T-helper 1 cell (primary cell): ENCODE results near the gene PUM1.

Source experiments
- DNase-seq, 5 donors: peaks; one replicate each; pipeline ENCODE4 v3.0.0-alpha.2; 2012 to 2020

PUM1 gene

GRCh38 chr1:30889511-30889910, 176.0 kb downstream of the PUM1 start:
- DNase-seq = no peak

DNA sequence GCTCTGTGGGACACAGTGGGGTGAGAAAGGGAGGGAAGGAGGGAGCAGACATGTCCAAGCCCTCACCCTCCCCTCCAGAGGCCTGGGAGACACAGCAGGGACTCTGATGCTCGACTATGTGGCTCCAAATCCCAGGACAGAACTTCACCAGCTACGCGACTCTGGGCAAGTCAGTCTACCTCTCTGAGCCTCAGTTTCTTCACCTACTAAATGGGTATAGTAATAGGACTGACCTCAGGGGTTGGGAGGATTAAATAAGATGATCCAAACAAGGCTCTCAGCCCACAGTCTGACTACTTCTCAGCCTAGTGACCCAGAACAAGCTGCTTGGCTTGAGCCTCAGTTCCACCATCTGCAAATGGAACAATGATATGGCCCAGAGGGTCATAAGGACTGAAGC, 176.5 kb downstream of the PUM1 start:
- no peak for DNase-seq

DNA sequence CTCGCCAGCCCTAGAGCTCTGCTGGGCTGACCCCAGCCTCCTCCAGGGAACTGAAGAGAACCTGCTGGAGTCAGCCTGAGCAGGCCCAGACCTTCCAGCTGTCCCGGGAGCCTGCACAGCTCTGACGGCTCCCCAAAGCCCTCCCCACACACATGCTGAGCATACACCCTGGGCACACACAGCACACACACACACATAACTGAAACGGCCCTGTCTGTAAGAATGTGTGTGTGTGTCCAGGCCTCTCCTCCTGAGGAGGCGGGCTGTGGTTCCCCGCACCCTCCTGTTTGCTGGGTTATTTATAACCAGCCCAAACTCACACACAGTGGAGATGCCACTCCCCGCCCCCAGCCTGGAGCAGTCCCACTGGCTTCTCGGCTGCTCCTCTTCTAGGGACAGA, 177.1 kb downstream of the PUM1 start:
- no peak for DNase-seq

- DNase-seq = no peak
Observed at GRCh38 chr1:30887485-30888315, 177.8 kb downstream of the PUM1 start.

DNA sequence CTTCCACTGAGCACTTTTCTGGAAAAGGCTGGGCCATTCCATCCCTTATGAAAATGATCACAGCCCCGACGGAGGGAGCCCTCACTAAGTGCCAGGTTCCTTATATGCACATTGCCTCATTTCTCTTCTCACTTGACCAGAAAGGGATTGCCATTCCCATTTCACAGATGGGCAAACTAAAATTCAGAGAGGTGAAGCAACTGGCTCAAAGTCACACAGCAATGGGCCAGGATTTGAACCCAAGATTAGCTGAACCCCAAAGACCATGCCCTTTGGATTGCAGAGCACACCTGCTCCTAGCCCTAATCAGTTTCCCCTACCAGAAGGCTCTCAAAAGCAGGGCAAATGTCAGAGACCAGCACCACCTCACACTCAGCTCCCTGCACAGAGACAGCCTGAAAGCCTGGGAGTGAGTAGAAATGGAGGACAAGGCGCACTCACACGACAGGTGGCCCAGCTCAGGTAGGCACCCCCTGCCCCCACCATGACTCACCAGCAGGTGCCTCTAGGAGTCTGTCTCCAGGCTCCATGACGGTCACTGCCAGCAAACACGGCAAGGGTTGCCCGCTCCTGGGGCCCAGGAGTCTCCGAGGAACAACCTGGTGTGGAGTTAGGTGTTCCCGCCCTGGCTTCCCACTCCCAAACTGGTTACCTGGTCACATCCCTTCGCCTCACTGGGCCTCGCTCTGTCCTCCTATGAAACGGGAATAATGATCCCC, 178.6 kb downstream of the PUM1 start:
- DNase-seq = no peak

- DNase-seq = no peak
Observed at GRCh38 chr1:30885570-30886522, 179.7 kb downstream of the PUM1 start.

DNA sequence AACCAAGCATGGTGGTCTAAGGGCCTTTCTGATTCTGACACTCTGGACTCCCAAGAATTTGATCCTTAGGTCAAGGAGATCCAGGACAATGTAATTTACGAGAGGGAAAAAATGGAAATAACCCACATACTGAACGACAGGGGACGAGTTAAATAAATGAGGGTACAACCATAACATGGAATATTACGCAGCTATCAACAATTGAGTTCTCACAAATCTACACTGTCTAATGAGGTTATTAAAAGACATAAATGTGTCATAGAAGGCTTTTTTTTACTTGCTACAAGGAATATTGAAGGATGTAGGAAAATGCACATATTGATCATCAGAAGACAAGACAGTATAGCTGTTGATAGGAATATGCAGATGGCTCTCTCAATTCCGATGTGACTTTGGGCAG, 180.8 kb downstream of the PUM1 start:
- DNase-seq = no peak

DNA sequence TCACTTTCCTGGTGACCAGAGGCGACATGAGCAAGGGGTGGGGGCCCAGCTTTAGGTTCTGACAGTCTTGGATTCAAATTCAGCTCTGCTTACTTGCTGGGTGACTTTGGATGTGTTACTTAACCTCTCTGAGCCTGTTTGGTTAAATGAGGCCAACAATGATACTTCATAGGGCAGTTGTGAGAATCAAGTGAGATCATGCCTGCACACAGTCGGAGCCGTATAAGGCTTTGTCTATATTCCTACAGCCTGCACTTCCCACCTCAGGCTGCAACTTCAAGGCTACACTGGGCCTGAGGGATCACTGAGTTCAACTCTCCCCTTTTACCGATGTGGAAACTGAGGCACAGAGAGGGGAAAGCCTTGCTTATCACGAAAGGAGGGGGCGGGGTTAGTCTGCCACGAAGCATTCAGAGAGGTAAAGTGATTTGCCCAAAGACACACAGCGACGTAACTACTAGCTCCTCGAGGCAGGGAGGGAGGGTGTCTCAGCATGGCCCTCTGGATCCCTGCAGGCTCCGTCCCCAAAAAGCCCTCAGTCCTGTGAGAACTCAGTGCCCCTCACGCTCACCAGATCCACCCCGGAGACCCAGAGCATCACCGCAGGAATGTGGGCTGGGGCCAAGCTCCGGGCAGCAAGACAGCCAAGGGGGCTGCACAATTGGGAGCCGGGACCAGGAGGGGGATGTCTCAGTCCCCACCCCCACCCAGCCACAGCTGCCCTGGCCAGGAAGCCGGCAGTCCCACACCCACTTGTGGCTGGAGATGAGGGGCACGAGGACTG, 181.9 kb downstream of the PUM1 start:
- DNase-seq = no peak

DNA sequence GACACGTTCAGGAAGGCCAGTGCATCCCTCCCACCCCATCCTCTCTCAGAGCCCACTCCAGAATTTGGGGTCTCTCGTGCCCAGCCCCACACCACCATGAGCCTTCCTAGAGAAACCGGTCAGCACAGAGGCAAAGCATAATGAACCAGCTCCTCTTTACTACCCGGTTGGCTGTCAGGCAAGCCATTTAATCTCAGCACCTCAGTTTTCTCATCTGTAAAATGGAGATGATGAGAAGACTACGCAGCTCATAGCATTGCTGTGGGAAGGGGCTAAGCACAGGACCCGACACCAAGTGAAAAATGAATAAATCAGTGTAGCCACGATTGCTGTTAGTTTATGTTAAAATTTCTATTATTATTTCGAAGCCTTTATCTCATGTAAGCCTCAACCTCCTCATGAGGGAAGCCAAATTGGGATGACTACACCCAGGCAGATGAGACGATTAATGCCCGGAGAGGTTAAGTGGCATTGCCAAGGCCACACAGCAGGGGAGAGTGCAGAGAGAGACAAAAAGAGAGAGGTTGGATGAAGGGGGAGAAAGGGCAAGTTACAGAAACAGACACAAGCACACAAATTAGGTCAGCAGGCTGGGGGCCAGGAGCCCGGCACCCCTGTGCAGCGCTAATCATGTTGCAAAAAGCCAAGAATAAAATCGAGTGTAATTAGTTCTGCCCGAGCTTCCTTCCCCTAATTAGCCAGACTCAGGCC, 182.7 kb downstream of the PUM1 start:
- DNase-seq = no peak
